HL-60 (cell line): Measurements from ENCODE around the gene SPIB.

Experiments used
- DNase-seq, 2 experiments: peaks; one replicate each; pipeline ENCODE4 v3.0.0-alpha.2; 2010 to 2020; ENCODE audit warnings: low read depth in 1 of 2, low spot score in 1 of 2
- H3K27ac ChIP-seq: fragments of 250-450 bp; sonication (Bioruptor Pico); replicated peaks from 2 replicates; pipeline ENCODE4 v1.5.1; 2020; ENCODE audit warnings: mild to moderate bottlenecking, moderate library complexity
- H3K27me3 ChIP-seq: fragments of 250-450 bp; sonication (Bioruptor Pico); 2 replicates; pipeline ENCODE4 v1.5.1; 2021; ENCODE audit warnings: mild to moderate bottlenecking, moderate library complexity; ENCODE audit not compliant: insufficient read depth, poor library complexity, severe bottlenecking
- H3K4me3 ChIP-seq: replicated peaks from 2 replicates; pipeline ENCODE4 v1.5.1; 2011; ENCODE audit warnings: mild to moderate bottlenecking, control low read depth, low read length; ENCODE audit not compliant: insufficient read depth
- GABPA ChIP-seq: IDR thresholded peaks from 2 replicates; pipeline ENCODE4 v1.6.1; 2012; ENCODE audit warnings: low read depth
- POLR2AphosphoS5 ChIP-seq: IDR thresholded peaks from 2 replicates; pipeline ENCODE4 v1.6.1; 2012; ENCODE audit warnings: low read depth
- SPI1 ChIP-seq: IDR thresholded peaks from 2 replicates; pipeline ENCODE4 v1.6.1; 2012; ENCODE audit warnings: low read depth, mild to moderate bottlenecking, borderline replicate concordance
- TF ChIP-seq, protein P1 (sequence below): IDR thresholded peaks from 2 replicates; pipeline ENCODE4 v1.6.1; 2012; ENCODE audit warnings: low read depth; ENCODE audit not compliant: insufficient replicate concordance
- TF ChIP-seq, protein P2 (sequence below): IDR thresholded peaks from one replicate; pipeline ENCODE4 v1.5.1; 2011; ENCODE audit warnings: low read length, control low read depth, inconsistent platforms; ENCODE audit not compliant: insufficient read depth

SPIB gene

DNA sequence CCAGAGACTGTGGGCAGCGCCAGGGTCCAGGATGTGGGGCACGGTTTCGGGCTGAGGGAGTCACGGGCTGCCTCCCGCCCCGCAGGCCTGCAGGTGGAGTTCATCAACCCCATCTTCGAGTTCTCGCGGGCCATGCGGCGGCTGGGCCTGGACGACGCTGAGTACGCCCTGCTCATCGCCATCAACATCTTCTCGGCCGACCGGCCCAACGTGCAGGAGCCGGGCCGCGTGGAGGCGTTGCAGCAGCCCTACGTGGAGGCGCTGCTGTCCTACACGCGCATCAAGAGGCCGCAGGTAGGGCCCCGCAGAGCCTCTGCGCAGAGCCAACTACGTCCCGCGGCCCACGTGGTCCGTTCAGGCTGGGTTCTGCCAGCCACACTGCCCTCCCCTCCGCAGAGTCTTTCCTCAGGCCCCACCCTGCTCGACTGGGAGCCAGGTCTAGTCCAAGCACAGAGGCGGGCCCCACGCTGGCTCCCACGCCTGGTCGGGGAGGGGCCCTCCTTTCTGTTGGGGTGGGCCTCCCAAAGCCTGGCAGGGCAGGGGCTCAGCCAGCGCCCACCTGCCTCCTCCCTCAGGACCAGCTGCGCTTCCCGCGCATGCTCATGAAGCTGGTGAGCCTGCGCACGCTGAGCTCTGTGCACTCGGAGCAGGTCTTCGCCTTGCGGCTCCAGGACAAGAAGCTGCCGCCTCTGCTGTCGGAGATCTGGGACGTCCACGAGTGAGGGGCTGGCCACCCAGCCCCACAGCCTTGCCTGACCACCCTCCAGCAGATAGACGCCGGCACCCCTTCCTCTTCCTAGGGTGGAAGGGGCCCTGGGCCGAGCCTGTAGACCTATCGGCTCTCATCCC is 36.6 kb upstream of the SPIB start:
- no peak for DNase-seq
- no peaks in the 10 kb centered on the region for H3K27me3 ChIP-seq
- H3K27ac ChIP-seq = no peak overlapping the region
- TF ChIP-seq, protein P1, sequence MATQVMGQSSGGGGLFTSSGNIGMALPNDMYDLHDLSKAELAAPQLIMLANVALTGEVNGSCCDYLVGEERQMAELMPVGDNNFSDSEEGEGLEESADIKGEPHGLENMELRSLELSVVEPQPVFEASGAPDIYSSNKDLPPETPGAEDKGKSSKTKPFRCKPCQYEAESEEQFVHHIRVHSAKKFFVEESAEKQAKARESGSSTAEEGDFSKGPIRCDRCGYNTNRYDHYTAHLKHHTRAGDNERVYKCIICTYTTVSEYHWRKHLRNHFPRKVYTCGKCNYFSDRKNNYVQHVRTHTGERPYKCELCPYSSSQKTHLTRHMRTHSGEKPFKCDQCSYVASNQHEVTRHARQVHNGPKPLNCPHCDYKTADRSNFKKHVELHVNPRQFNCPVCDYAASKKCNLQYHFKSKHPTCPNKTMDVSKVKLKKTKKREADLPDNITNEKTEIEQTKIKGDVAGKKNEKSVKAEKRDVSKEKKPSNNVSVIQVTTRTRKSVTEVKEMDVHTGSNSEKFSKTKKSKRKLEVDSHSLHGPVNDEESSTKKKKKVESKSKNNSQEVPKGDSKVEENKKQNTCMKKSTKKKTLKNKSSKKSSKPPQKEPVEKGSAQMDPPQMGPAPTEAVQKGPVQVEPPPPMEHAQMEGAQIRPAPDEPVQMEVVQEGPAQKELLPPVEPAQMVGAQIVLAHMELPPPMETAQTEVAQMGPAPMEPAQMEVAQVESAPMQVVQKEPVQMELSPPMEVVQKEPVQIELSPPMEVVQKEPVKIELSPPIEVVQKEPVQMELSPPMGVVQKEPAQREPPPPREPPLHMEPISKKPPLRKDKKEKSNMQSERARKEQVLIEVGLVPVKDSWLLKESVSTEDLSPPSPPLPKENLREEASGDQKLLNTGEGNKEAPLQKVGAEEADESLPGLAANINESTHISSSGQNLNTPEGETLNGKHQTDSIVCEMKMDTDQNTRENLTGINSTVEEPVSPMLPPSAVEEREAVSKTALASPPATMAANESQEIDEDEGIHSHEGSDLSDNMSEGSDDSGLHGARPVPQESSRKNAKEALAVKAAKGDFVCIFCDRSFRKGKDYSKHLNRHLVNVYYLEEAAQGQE = no peak
- TF ChIP-seq POLR2AphosphoS5 (no peak), GABPA (no peak), SPI1 (no peak)
- TF ChIP-seq, protein P2, sequence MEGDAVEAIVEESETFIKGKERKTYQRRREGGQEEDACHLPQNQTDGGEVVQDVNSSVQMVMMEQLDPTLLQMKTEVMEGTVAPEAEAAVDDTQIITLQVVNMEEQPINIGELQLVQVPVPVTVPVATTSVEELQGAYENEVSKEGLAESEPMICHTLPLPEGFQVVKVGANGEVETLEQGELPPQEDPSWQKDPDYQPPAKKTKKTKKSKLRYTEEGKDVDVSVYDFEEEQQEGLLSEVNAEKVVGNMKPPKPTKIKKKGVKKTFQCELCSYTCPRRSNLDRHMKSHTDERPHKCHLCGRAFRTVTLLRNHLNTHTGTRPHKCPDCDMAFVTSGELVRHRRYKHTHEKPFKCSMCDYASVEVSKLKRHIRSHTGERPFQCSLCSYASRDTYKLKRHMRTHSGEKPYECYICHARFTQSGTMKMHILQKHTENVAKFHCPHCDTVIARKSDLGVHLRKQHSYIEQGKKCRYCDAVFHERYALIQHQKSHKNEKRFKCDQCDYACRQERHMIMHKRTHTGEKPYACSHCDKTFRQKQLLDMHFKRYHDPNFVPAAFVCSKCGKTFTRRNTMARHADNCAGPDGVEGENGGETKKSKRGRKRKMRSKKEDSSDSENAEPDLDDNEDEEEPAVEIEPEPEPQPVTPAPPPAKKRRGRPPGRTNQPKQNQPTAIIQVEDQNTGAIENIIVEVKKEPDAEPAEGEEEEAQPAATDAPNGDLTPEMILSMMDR = no peak
- no peak overlapping the region for H3K4me3 ChIP-seq

DNA sequence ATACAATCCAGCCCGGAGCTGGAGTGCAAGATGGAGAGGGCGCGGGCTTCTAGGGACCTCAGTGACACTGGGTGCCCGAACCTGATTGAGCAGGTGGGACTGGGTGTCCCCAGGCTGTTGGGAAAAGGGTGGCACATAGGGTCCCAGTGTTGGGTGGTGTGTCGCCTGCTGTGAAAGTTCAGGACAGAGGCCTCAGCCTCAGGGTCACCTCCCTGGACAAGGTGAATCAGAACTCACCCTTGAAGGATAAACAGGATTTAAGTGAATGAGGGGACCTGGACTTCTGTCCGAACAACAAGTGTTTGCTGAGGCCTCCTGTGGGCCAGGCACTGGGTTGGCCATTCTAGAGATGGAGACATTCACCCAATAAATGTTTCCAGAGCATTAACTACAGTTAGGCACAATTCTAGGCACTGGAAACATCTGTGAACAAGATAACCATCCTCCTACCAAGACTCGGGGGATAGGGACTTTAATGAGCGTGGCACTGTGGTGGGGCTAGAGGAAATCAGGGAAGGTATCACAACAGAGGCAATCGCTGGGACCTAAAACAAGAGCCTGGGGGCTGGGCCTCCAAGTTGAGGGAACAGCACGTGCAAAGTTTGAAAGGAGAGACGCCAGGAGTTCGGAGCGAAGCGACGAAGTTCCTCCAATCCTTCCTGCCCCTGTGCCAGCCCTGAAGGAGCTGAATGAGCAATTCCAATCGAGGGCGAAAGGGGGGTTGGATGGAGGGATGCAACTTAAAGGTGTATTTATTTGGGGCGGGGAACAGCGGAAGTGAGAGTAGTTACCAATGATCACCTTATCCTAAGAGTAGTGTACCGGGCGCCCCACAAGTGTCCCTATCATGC is 35.5 kb upstream of the SPIB start:
- H3K27me3 ChIP-seq = no peaks in the 10 kb centered on the region
- H3K4me3 ChIP-seq = peak overlapping the region; percentile 44
- H3K27ac ChIP-seq = peak overlapping the region; percentile 94
- no peak for DNase-seq
- TF ChIP-seq, protein P1 = no peak
- TF ChIP-seq GABPA (no peak), SPI1 (no peak), POLR2AphosphoS5 (no peak; the same call in 1 of the 2 replicates)
- TF ChIP-seq, protein P2 = no peak

GRCh38 chr19:50383852-50384684 is 34.7 kb upstream of the SPIB start, which contains the start of gene POLD1:
POLD1 (plus strand) TSS chr19:50384347; CDS start chr19:50398852, 14,505 bp downstream.
- no peaks in the 10 kb centered on the region for H3K27me3 ChIP-seq
- peak; percentile 96 to 97 for DNase-seq
- H3K27ac ChIP-seq = peak within 1 kb of the TSS; percentile 94
- peak within 1 kb of the TSS; percentile 81 for H3K4me3 ChIP-seq
- TF ChIP-seq POLR2AphosphoS5 (peak; percentile 86), GABPA (no peak)
